Stimulated activated CD4-positive, alpha-beta T cell treated with anti-CD3 and anti-CD28 coated beads, Interleukin-2, amount 100 ng/mL, for 24 hours (primary cell): ENCODE data around the gene COL16A1.

ENCODE experiments used
- DNase-seq, 2 donors: peaks; one replicate each; pipeline ENCODE4 v3.0.0-alpha.2; 2020

COL16A1 gene

DNA sequence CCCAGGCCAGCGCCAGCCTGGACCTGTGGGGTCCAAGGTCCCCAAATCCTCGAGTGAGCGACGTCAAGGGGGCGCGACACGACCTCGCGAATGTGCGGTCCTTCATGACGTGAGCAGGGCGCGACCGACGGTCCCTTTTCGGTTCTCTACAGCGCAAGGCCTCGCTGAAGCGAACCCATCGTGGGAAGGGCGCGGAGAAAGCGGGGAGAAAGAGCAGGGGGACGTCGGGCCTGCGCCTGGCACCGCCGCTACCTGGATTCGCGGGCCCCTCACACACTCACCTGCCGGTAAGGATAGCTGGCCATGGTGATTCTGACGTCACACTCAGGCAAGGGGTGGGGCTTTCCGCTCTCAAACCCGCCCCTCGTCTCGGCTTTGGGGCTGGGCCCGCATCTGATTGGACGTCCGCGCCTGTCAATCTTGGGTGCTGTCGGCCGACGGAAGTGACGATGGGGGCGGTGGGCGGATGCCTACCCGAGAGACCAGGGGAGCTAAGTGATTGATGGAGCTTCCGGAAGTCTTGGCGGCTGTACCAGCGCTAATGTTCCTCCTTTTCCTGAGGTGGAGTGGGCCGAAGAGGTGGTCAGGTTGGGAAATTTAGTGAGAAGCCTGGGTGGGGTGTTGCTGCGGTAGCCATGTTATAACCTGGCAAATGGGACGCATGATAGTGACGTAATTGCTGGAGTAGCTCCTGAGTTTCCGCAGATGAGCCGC, 59.1 kb downstream of the COL16A1 start, which contains the start of gene PEF1:
PEF1 (minus strand) TSS at position 317 of the 714 bp plus-strand sequence; CDS start at position 305, 12 bp downstream.
- DNase-seq = peak; percentile 99 to 100

DNA sequence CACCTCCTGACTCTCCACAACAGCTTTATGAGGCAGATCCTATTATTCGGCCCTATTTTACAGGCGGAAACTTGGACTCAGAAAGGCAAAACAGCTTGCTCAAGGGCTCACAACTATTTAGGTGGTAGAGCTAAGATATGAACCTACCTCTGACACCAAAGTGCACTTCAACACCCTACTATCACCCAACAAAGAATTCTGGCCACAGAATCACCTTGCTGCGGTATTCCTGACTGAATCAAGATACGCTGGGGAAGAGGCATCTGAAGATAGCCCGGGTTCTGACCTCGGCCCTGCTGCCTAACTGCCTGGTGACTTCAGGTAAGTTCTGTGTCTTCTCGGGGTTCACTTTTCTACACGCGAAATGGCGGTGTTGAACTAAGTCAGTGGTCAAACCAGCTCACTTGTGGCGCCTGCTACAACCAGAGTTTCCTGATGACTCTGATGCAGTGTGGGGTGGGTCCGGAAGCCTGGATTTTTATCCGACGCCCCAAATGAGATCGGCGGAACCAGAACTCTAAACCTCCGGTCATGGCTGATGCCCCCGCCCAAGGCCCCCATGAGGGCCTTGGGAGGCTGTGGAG, 59.7 kb downstream of the COL16A1 start:
- DNase-seq = no peak

DNA sequence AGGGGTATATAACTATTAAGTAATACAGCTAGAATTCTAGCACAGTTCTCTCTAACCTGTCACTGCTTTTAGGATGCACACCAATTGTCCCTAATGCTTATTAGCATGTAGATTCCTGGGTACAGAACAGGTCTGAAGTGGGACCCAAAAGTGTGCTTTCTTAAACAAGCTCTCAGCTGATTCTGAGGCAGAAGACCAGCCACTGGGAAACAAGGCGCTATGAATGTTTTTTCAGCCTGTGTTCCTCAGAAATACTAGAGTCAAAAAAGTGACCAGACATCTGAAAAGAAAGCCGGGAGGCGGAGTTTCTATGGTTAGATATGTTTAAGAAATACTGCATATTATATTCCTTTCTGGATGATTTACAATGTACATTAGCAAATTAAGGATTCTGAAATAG, 60.9 kb downstream of the COL16A1 start:
- DNase-seq = no peak

DNA sequence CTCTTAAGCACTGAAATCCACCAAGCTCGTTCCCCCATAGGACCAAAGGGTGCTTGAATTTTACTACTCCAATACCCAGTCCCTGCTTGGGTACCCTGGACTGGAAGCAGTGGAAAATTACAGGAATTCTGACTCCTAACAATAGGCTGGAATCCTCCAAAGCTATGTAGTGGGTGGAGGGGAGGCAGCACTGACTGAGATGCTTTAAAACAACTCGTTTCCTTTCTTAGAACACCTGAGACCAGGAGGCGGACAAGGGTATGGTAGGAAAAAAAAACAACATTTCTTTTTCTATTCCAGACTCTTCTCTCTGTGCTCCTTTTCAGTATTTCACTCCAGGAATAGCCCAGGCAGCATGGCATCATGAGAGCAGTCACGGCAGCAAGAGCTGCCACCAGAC, 61.5 kb downstream of the COL16A1 start:
- DNase-seq = no peak

DNA sequence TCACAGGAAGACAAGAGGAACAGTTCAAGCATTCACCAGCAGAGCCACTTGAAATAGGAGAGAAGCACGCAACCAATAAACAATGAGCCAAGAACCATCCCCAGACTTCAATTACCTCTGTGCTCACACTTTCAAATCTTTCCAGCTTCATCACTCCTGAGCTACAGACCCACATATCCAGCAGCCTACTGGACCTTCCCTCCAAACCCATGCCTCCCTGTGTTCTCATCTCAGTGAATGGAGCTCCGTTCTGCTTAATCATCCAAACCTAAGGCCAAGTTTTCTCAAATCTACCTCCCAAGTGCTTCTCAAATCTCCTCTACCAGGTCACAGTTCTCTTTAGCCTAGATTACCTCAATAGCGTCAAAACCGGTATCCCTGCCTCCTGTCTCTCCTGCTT, 62.9 kb downstream of the COL16A1 start:
- no peak for DNase-seq

DNA sequence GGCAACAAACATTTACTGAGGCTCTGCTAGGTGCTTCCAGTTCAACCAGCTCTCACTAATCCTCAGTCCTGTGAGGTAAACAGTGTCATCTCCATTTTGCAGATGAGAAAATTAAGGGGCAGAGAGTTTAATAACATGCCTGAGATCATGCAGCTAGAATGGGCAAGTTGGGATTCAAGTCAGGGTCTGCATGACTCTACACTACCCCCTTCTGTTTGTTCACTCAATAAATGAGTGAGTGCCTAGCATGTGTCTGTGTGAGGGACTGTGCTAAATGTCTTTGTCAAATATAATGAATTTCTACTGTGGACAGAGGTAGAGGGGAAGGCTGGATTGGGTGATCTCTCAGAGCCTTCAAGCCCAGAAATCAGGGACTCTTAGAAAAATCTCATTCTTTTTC, 63.6 kb downstream of the COL16A1 start:
- DNase-seq = no peak

DNA sequence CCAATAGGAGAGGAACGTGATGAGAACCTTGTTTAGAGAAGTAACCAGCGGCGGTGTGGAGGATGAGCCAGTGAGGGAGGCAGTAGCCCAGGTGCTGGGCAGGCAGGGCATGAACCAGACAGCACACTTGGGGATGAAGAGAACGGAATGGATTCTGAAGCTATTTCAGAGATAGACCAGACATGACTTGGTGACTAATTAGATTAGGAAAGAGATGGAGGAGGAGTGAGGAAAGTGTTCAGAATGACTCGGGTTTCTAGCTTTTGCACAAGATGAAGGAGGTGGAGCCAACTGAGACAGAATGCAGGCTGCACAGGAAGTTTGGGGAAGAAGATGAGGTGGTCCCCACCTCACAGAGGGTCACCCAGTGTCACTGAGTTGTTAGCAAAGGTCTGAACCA, 64.3 kb downstream of the COL16A1 start:
- DNase-seq = no peak

DNA sequence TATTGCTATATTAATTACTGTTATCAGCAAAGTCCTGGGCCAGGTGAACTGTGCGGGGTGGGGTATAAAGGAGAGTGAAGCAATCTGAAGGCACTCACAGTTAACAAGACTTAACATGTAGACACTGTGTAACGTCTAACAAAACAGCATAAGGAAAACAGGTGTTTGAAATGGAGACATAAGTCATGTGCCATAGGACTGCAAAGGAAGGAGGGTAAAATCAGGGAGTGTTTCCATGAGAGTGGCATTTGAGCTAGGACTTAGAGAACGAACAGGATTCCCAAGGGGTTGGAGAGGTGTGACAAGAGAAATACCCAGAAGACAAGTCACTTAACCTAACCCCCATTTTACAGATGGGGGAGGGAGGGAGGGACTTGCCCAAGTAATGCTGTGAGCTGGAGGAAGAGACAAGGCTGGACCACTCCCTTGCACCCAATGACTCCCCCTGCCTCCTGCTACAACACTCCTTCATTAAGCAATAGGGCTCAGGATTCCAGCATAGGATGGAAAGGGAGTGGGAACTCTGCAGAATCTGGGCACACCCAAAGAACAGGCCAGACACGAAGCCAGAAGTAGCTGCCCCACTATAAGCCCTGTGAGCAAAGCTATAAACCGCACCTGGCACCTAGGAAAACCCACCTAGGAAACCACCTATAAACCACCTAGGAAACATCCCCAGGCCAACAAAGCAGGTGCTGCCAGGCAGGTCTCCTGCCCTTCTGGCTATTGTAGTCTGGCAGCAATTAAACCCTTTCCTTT, 65.7 kb downstream of the COL16A1 start:
- DNase-seq = no peak

DNA sequence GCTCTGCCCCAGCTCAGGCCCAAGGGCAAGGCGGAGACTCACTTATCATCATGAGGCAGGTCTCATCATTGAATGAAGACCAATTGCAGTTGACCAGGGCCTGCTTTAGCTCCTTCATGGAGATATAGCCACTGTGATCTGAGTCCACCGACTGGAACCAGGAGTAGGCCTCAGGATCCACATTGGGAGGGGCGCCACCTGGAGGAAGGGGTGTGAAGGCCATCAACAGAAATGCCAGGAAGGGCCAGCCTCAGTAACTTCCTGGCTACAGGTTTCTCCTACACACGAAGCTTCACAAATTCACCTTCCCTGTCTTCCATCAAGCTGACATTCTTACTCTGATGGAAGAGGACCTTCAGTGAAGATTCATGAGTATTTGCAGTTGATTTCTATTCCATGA, 70.7 kb downstream of the COL16A1 start:
- DNase-seq = peak; percentile 41 to 50

DNA sequence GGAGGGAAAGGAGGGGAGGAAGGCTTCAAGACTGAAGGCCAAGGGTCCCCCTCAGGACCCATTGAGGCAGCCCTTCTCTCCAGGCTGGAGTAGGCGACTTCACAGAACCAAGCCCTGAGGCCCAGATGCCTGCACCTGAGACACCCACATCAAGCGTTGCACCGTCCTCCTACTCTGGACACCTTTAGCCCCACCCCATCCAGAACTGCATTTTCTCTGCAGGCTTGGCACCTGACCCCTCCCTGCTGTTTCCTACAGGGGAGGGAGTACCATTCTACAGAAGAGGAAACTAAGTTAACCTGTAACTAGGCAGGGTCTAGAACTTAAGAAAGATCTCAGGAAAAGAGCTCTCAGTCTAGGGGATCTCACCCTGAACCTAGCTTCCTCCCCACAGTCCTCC, 71.2 kb downstream of the COL16A1 start:
- DNase-seq = no peak

DNA sequence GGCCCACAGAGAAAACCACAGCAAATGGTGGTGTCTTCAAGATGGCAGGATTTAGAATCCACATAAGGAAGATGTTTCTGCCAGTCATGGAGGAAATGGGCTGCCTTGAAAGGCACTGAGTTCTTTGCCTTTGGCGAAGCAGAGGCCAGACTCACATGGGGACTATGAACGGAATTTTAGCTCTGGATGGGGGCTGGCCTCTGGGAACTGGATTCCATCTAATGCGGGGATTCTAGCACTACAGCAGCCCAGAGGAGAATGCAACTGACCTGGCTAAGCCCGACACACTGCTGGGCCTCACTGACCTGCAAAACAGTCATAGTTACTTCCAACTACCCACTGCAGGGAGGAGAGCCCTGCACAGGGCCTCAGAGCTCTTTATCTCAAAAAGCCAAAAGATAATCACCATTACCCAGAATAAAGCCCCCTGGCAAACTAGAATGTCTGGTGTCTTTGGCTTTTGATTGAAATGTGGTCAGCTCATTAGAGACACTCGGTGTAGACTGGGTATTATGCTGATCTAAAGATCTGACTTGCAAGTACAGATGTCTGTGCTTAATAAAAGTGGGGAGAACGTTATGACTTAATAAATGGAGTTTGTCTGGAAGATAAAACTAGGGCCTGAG, 74.8 kb downstream of the COL16A1 start:
- DNase-seq = no peak

DNA sequence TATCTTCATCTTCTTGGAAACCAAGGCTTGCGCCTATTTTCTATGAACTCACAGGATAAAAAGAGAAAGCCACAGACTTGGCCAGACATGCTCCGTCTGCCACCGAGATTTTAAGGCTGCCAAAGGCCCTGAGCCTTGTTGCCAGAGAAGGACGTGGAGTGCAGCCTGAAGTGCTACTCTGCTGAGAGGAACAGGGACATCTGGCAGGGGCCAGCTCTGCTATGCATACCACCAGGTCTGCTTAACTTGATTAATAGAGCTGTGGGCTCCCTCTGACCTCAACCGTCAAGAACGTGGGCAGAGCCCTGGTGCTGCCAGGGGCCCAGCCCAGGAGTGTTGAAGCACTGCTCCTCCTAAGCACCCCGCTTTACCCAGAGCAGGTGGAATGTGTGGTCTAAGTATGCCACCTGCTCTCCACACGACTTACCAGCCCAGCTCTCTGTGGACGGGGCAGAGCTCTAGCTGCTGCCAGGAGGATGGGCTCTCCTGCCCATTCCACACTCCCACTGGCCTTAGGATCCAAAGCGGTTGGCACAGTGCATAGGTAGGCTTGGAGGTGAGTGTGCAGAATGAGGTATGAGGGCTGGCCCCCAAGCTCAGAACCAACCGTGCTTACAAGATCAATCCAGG, 75.8 kb downstream of the COL16A1 start:
- no peak for DNase-seq

DNA sequence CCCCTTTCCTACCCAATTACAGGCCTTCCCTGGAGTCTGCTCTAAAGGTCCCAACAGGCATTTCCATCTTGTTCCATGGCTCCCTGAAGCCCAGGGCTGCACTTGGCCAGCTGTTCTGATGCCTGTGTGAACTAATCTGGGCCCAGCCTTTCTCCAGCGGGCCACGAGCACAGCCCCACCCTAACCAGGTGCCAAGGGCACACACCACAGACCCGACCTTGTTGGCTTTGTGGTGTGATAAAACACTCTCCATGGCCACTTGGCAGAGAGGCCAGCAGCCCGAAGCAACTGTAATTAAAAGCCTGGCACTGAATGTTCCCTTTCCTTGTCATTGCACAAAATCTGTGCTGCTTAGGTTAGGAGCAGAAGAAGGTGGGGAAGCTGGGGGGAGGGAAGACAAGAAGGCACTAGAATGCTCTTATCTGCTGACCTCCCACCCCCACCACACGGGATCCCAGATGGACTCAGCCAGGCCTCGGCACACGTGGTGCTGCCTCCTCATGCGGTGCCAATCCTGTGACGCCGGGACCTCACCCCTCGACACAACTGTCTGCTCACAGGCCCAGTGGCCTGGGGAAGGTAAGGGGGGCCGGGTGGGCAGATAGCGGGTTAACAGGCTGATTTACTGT, 76.4 kb downstream of the COL16A1 start:
- DNase-seq = no peak

DNA sequence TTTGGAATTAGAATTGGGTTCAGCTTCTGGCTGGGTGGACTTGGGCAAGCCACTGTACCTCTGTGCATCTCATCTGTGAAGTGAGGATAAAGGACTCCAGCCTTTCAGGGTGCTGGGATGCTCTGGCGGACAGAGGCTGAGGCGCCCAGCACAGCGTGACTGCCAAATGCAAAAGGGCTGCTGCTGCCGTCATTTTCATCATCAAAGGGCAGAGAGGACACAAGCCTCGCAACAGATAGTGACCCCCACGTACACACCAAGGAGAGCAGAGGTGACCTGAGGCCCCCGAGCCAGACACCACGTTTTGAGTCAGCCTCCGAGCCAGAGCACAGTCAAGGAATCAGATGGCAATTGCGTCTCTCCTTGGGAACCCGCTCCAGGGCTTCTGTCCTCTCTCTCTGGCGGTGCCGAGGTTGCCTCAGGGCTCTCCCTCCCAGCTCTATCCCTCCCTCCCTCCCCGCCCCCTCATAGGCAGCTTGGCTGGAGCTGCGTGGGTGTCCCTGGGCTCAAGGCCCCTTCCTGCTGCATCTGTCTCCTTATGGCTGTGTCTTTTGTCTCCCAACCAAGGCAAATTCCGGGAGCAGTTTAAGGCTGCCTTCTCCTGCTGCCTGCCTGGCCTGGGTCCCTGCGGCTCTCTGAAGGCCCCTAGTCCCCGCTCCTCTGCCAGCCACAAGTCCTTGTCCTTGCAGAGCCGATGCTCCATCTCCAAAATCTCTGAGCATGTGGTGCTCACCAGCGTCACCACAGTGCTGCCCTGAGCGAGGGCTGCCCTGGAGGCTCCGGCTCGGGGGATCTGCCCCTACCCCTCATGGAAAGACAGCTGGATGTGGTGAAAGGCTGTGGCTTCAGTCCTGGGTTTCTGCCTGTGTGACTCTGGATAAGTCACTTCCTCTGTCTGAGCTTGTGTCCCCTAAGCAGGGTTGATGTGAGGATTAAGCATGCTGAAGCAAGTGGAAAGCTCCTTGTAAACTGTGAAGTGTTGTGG, 77.3 kb downstream of the COL16A1 start:
- DNase-seq = no peak

DNA sequence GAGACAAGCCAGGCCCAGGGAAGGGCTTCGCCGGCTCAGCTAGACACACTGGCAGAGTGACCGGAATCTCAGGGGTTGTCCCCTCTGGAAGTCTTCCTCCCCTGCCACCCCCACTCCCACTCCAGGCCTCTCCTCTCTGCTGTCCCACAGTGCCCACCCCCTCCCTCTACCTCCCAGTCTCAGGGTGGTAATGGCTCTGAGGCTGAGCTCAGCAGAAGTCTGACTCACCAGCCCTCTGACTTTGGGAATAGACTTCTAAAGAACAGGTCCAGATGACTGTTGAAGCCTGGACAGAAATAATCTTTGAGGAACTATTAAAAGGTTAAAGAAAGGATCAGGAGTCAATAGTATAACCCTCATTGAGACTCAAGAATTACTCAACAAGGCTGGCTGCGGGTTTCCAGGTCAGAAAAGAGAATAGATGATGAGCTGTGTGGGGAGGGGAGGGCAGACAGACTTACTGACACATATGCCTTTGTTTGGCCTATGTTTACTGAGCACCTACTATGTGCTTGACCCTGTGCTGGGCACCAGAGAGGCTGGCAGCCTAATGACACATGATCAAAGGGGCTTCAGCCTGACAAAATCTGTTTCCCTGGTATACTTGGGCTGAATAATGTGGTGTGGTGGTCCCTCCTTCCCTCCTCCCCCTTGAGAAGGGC, 78.1 kb downstream of the COL16A1 start:
- DNase-seq = no peak

DNA sequence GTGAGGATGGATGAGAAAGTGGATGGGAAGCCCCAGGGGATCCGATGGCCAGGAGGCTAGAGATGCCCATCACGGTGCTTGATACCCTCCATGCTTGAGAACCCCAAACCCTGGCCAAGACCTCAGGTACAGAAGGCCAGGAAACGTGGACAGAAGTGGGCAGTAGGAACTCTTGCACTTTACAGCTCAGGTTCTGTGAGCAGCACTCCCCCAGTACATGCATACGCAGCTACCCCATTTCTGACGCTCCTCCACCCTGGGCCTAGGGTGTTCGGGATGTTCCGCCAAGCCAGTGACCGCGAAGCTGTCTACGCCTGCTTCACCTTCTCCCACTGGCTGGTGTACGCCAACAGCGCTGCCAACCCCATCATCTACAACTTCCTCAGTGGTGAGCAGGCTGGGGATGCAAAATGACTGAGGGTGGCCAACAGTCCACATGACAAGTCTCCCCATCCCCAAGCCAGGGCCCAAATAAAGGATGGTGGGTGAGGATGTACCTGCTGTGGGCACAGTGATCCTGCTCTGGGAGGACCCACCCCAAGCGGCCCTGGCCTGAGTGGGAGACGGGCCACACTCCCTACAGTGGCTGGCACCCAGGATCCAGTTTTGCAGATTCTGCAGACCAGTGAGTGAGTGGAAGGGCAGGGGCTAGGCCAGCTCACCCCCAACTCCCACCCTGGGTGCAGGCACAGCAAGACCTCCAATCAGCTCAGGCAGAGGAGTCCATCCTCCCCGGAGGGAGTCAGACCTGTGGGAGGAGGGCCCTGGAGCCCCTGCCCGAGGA, 78.9 kb downstream of the COL16A1 start:
- DNase-seq = no peak

DNA sequence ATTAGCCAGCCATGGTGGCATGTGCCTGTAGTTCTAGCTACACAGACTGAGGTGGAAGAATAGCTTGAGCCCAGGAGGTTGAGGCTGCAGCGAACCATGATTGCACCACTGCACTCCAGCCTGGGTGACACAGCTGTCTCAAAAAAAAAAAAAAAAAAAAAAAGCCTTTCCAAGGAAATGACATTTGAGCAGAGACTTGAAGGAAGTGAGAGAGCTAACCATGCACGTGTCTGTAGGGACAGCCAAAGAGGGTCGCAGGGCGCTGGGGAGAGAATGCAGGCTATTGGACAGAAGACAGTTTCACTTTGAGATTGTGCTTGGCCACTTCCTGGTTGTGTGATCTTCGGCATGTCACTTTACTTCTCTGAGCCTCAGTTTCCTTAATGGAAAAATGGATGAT, 79.5 kb downstream of the COL16A1 start:
- no peak for DNase-seq

DNA sequence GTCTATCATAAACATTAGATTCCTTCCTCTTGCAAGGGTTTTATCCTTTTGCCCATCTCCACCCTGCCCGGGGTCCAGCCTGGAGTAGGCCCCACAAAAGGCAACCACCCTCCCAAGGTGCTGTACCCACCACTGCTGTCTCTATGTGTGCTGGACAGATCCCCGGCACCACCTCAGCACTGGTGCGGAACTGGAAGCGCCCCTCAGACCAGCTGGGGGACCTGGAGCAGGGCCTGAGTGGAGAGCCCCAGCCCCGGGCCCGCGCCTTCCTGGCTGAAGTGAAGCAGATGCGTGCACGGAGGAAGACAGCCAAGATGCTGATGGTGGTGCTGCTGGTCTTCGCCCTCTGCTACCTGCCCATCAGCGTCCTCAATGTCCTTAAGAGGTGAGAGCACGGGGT, 80.5 kb downstream of the COL16A1 start:
- no peak for DNase-seq

DNA sequence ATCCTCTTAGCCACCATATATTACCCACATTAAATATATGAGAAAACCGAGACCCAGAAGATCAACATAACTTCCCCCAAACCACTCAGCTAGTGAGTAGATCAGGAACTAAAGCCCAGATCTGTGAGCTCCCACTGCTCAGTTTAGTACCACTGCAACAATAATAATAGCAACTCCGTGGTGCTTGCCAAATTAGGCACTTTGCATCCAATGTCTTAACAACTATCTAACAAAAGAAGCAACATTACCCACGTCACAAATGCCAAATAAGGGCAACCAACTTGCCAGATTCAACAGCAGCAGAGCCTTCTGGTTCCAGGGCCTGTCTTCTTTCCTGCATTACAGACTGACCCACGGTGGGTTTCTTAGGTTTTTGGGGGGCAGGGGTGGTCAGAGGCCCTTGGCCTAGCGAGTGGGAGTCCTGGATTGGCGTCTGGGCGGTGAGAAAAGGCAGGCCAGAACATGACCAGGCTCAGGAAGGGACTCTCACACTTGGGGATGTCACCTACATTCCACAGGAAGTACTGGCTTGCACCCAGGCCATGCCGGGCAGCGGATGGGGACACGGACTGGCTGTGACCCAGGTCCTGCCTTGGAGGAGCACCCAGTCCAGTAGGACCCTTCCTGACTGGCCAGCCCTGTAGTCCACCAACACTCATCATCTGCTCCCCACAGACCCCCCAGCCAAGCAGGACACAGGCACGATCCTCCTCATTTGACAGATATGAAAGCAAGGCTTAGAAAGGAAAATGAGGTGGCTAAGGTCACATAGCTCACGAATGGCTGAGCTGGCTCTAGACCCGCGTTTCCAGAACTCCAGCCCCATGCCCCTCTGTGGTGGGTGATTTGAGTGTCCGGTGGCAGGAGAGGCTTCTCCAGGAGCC, 81.7 kb downstream of the COL16A1 start:
- no peak for DNase-seq
